H1 (cell line): ENCODE results near the gene CRCP.

ENCODE experiments used
- MAX ChIP-seq: IDR thresholded peaks from 2 replicates; pipeline ENCODE4 v1.6.1; 2012; ENCODE audit warnings: inconsistent platforms
- TF ChIP-seq, protein P1 (sequence below), 3 experiments: IDR thresholded peaks; 1 replicate in 2 of 3; 2 replicates in 1 of 3; pipeline versions ENCODE4 v1.5.1 to v1.6.1; 2011; ENCODE audit warnings: low read length in 3 of 3, mild to moderate bottlenecking in 3 of 3, inconsistent platforms in 2 of 3, low read depth in 1 of 3, moderate library complexity in 1 of 3; ENCODE audit not compliant: insufficient read depth in 1 of 3; ENCODE audit errors: control extremely low read depth in 1 of 3

GRCh38 chr7:66105263-66105748, 9.3 kb upstream of the CRCP start:
- no peak for TF ChIP-seq MAX
- TF ChIP-seq, protein P1, sequence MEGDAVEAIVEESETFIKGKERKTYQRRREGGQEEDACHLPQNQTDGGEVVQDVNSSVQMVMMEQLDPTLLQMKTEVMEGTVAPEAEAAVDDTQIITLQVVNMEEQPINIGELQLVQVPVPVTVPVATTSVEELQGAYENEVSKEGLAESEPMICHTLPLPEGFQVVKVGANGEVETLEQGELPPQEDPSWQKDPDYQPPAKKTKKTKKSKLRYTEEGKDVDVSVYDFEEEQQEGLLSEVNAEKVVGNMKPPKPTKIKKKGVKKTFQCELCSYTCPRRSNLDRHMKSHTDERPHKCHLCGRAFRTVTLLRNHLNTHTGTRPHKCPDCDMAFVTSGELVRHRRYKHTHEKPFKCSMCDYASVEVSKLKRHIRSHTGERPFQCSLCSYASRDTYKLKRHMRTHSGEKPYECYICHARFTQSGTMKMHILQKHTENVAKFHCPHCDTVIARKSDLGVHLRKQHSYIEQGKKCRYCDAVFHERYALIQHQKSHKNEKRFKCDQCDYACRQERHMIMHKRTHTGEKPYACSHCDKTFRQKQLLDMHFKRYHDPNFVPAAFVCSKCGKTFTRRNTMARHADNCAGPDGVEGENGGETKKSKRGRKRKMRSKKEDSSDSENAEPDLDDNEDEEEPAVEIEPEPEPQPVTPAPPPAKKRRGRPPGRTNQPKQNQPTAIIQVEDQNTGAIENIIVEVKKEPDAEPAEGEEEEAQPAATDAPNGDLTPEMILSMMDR (IDR thresholded peaks at IDR 0.05; ENCODE audit: control extremely low read depth in 1 of 3, insufficient read depth in 1 of 3, low read depth in 1 of 3, low read length in 3 of 3) = no peak
